Karpas-422 (cell line): ENCODE measurements around the gene HSP90AA1. TPM values are rescaled to one million over a fixed set of nuclear protein-coding genes. Genes with fewer than 3 reads are reported as not detected.
"Not testable (repeated sequence)": the region's sequence is repeated elsewhere in the genome, so short reads cannot be mapped to it uniquely, and the experiment has no call there.

Source experiments
- DNase-seq: peaks from one replicate; pipeline ENCODE4 v3.0.0-alpha.2; 2015
- H2AFZ ChIP-seq: fragments of 200-600 bp; sonication (generic); 2 replicates; pipeline ENCODE4 v1.6.1; 2014; ENCODE audit warnings: antibody characterized with exemption, low read length, mixed read lengths
- H3K27ac ChIP-seq: fragments of 200-600 bp; sonication (generic); 2 replicates; pipeline ENCODE4 v1.5.1; 2014; ENCODE audit warnings: mild to moderate bottlenecking, low read length, moderate library complexity
- H3K27me3 ChIP-seq: fragments of 200-600 bp; sonication (generic); 2 replicates; pipeline ENCODE4 v1.6.1; 2014; ENCODE audit warnings: low read length, mixed read lengths
- H3K36me3 ChIP-seq: fragments of 200-600 bp; sonication (generic); 2 replicates; pipeline ENCODE4 v1.6.1; 2014; ENCODE audit warnings: low read length, mixed read lengths; ENCODE audit not compliant: insufficient read depth
- H3K4me1 ChIP-seq: fragments of 200-600 bp; sonication (generic); 2 replicates; pipeline ENCODE4 v1.6.1; 2014; ENCODE audit warnings: mild to moderate bottlenecking, low read length, mixed read lengths
- H3K4me2 ChIP-seq: fragments of 200-600 bp; sonication (generic); 2 replicates; pipeline ENCODE4 v1.6.1; 2014; ENCODE audit warnings: low read length, low read depth, mild to moderate bottlenecking; ENCODE audit not compliant: poor library complexity, severe bottlenecking
- H3K4me3 ChIP-seq: fragments of 200-600 bp; sonication (generic); 2 replicates; pipeline ENCODE4 v1.5.1; 2014; ENCODE audit warnings: mild to moderate bottlenecking, antibody characterized with exemption, low read length, mixed read lengths
- H3K79me2 ChIP-seq: fragments of 200-600 bp; sonication (generic); 2 replicates; pipeline ENCODE4 v1.6.1; 2014; ENCODE audit warnings: mild to moderate bottlenecking, low read length, mixed read lengths
- H3K9ac ChIP-seq: fragments of 200-600 bp; sonication (generic); 2 replicates; pipeline ENCODE4 v1.6.0; 2014; ENCODE audit warnings: low read length
- H3K9me2 ChIP-seq: fragments of 200-600 bp; sonication (generic), shearing (Covaris generic); replicated peaks from 2 replicates; pipeline ENCODE4 v1.6.0; 2014; ENCODE audit warnings: mild to moderate bottlenecking, low read length, moderate library complexity; ENCODE audit not compliant: insufficient read depth
- H3K9me3 ChIP-seq: fragments of 300-700, 200-600 bp; sonication (generic); 2 replicates; pipeline ENCODE4 v1.6.1; 2014; ENCODE audit warnings: low read length, mixed read lengths
- H4K20me1 ChIP-seq: fragments of 200-600 bp; sonication (generic); 2 replicates; pipeline ENCODE4 v1.6.1; 2014; ENCODE audit warnings: mild to moderate bottlenecking, antibody characterized with exemption, low read length, low read depth; ENCODE audit not compliant: insufficient read depth
- total RNA-seq: library from RNA; depleted of rRNA; stranded (reverse); fragments of >200 nt; shearing (Covaris generic); gene quantifications from 2 replicates; pipeline ENCODE4 v1.2.3, GENCODE V29; 2014; ENCODE audit warnings: low replicate concordance

HSP90AA1 gene
- total RNA-seq, 1 experiment from 2014 or later, result 505 TPM

- Histone ChIP-seq H3K4me2 (no peak overlapping the region), H3K36me3 (no peaks in the 10 kb centered on the region), H3K27ac (no peak overlapping the region), H3K27me3 (no peaks in the 10 kb centered on the region), H3K9me2 (no peaks in the 10 kb centered on the region), H4K20me1 (no peaks in the 10 kb centered on the region), H3K9me3 (no peaks in the 10 kb centered on the region), H3K9ac (no peak overlapping the region), H3K4me1 (no peaks in the 10 kb centered on the region), H2AFZ (no peak overlapping the region), H3K79me2 (no peaks in the 10 kb centered on the region), H3K4me3 (no peak overlapping the region)
- DNase-seq, result no peak
Measured at GRCh38 chr14:102121567-102121966, 34.7 kb upstream of the HSP90AA1 start.

GRCh38 chr14:102120888-102121287 lies 34.0 kb upstream of the HSP90AA1 start:
- Histone ChIP-seq H4K20me1 (no peaks in the 10 kb centered on the region), H3K79me2 (no peaks in the 10 kb centered on the region), H2AFZ (no peak overlapping the region), H3K4me3 (no peak overlapping the region), H3K4me2 (no peak overlapping the region), H3K9me3 (no peaks in the 10 kb centered on the region), H3K27ac (no peak overlapping the region), H3K4me1 (no peaks in the 10 kb centered on the region), H3K36me3 (no peaks in the 10 kb centered on the region), H3K9ac (no peak overlapping the region), H3K27me3 (no peaks in the 10 kb centered on the region), H3K9me2 (no peaks in the 10 kb centered on the region)
- DNase-seq, result no peak

- no peaks in the 10 kb centered on the region for H3K9me2 ChIP-seq
- H3K4me1 ChIP-seq, result no peaks in the 10 kb centered on the region
- H3K79me2 ChIP-seq, result no peaks in the 10 kb centered on the region
- no peak overlapping the region for H3K9ac ChIP-seq
- H3K4me2 ChIP-seq, result no peak overlapping the region
- H3K27ac ChIP-seq, result no peak overlapping the region
- H3K27me3 ChIP-seq, result no peaks in the 10 kb centered on the region
- H3K36me3 ChIP-seq, result no peaks in the 10 kb centered on the region
- H3K4me3 ChIP-seq, result no peak overlapping the region
- H2AFZ ChIP-seq, result no peak overlapping the region
- no peaks in the 10 kb centered on the region for H3K9me3 ChIP-seq
- no peak for DNase-seq
- H4K20me1 ChIP-seq, result no peaks in the 10 kb centered on the region
Measured at GRCh38 chr14:102117852-102118251, 31.0 kb upstream of the HSP90AA1 start.

- Histone ChIP-seq H3K27me3 (no peaks in the 10 kb centered on the region), H3K4me3 (no peak overlapping the region), H3K36me3 (no peaks in the 10 kb centered on the region), H3K27ac (no peak overlapping the region), H4K20me1 (no peaks in the 10 kb centered on the region), H2AFZ (no peak overlapping the region), H3K9ac (no peak overlapping the region), H3K4me2 (no peak overlapping the region), H3K4me1 (no peaks in the 10 kb centered on the region), H3K79me2 (no peaks in the 10 kb centered on the region), H3K9me2 (no peaks in the 10 kb centered on the region), H3K9me3 (no peaks in the 10 kb centered on the region)
- no peak for DNase-seq
Measured at GRCh38 chr14:102116361-102117180, 29.7 kb upstream of the HSP90AA1 start.

GRCh38 chr14:102111101-102111500 lies 24.3 kb upstream of the HSP90AA1 start:
- no peaks in the 10 kb centered on the region for H4K20me1 ChIP-seq
- H3K36me3 ChIP-seq, result no peaks in the 10 kb centered on the region
- H3K27me3 ChIP-seq, result no peaks in the 10 kb centered on the region
- H3K4me3 ChIP-seq, result no peak overlapping the region
- no peak overlapping the region for H2AFZ ChIP-seq
- H3K4me2 ChIP-seq, result no peak overlapping the region
- H3K9ac ChIP-seq, result no peak overlapping the region
- H3K9me3 ChIP-seq, result no peaks in the 10 kb centered on the region
- no peak for DNase-seq
- peaks cover 10% of the 10 kb centered on the region for H3K4me1 ChIP-seq
- no peak overlapping the region for H3K27ac ChIP-seq
- H3K9me2 ChIP-seq, result no peaks in the 10 kb centered on the region
- no peaks in the 10 kb centered on the region for H3K79me2 ChIP-seq

- not testable (repeated sequence) for H2AFZ ChIP-seq, H3K9me2 ChIP-seq, H3K79me2 ChIP-seq, DNase-seq, H4K20me1 ChIP-seq, H3K4me2 ChIP-seq, H3K27me3 ChIP-seq, H3K9me3 ChIP-seq, H3K9ac ChIP-seq, H3K36me3 ChIP-seq, H3K4me3 ChIP-seq, H3K27ac ChIP-seq
- peaks cover 12% of the 10 kb centered on the region for H3K4me1 ChIP-seq
Measured at GRCh38 chr14:102109332-102109731, 22.5 kb upstream of the HSP90AA1 start.

GRCh38 chr14:102105369-102105768 lies 18.5 kb upstream of the HSP90AA1 start:
- H3K27ac ChIP-seq, result no peak overlapping the region
- no peak overlapping the region for H2AFZ ChIP-seq
- no peaks in the 10 kb centered on the region; the same call in 1 of the 2 replicates for H3K27me3 ChIP-seq
- H3K4me3 ChIP-seq, result no peak overlapping the region
- H4K20me1 ChIP-seq, result no peaks in the 10 kb centered on the region
- no peaks in the 10 kb centered on the region for H3K9me2 ChIP-seq
- H3K79me2 ChIP-seq, result no peaks in the 10 kb centered on the region
- H3K4me2 ChIP-seq, result no peak overlapping the region
- H3K36me3 ChIP-seq, result no peaks in the 10 kb centered on the region
- H3K4me1 ChIP-seq, result peaks cover 22% of the 10 kb centered on the region
- H3K9ac ChIP-seq, result no peak overlapping the region
- no peaks in the 10 kb centered on the region for H3K9me3 ChIP-seq
- no peak for DNase-seq

GRCh38 chr14:102103062-102103695 lies 16.3 kb upstream of the HSP90AA1 start:
- H3K9me2 ChIP-seq, result no peaks in the 10 kb centered on the region
- H3K9me3 ChIP-seq, result no peaks in the 10 kb centered on the region
- no peak overlapping the region for H3K4me3 ChIP-seq
- no peaks in the 10 kb centered on the region; the same call in 1 of the 2 replicates for H3K27me3 ChIP-seq
- H3K79me2 ChIP-seq, result no peaks in the 10 kb centered on the region
- H3K36me3 ChIP-seq, result no peaks in the 10 kb centered on the region
- no peak overlapping the region for H3K9ac ChIP-seq
- H3K4me2 ChIP-seq, result no peak overlapping the region
- no peak overlapping the region for H2AFZ ChIP-seq
- DNase-seq, result peak; percentile 85
- no peak overlapping the region for H3K27ac ChIP-seq
- H3K4me1 ChIP-seq, result peaks cover 22% of the 10 kb centered on the region
- H4K20me1 ChIP-seq, result no peaks in the 10 kb centered on the region
